HCT116 (cell line): ENCODE data around the gene AFF1. TPM values are rescaled to one million over a fixed set of nuclear protein-coding genes. Genes with fewer than 3 reads are reported as not detected.
A peak's percentile ranks its signal among the peaks of the same experiment; 100 is the strongest.

ENCODE experiments used
- ATAC-seq: fragments of 200-7000 bp; cut with Tn5 transposase; 2 replicates; pipeline ENCODE4 v1.9.1; 2020; ENCODE audit warnings: mild to moderate bottlenecking, moderate library complexity
- BruUV-seq: library from RNA; stranded (reverse); fragments of 400-500 nt; replicated peaks from 2 replicates; lab custom pipeline; 2021; lab: Mats Ljungman, UMichigan
- CTCF ChIA-PET: fragments of 300-600 bp; sonication (Branson Sonifier 250); formaldehyde crosslinking; loops from one replicate; lab custom pipeline; 2021; ENCODE audit warnings: antibody characterized with exemption; lab: Charles Lee
- POLR2A ChIA-PET: fragments of 300-600, 350-600 bp; sonication (Branson Sonifier 250); formaldehyde crosslinking; loops from one replicate; lab custom pipeline; 2021; ENCODE audit warnings: antibody characterized with exemption; lab: Charles Lee
- RAD21 ChIA-PET, 2 experiments: fragments of 300-600 bp; sonication (Branson Sonifier 250); formaldehyde crosslinking; loops; one replicate each; lab custom pipeline; 2023; ENCODE audit warnings: low total read pairs in 2 of 2; ENCODE audit not compliant: uncharacterized antibody in 2 of 2, unreplicated experiment in 2 of 2, low non-redundant PET in 1 of 2; lab: Charles Lee
- DNase-seq: peaks from one replicate; pipeline ENCODE4 v3.0.0-alpha.2; 2010; ENCODE audit warnings: low read depth, low spot score
- H2AFZ ChIP-seq: fragments of 200-600 bp; shearing (Covaris generic), sonication (generic); 2 replicates; pipeline ENCODE4 v1.6.1; 2017; ENCODE audit warnings: low read depth, mixed run types, mixed read lengths, antibody characterized with exemption, low read length; ENCODE audit not compliant: poor library complexity, severe bottlenecking
- H3K27ac ChIP-seq: 2 replicates; pipeline ENCODE4 v1.5.1; 2012; ENCODE audit warnings: low read depth, low read length
- H3K27me3 ChIP-seq: fragments of 200-600 bp; sonication (generic); 2 replicates; pipeline ENCODE4 v1.6.1; 2016; ENCODE audit warnings: mixed run types, low read length, mixed read lengths; ENCODE audit not compliant: insufficient read depth
- H3K36me3 ChIP-seq, 2 experiments: fragments of 200-500 bp in 1 of 2; fragments of 200-600 bp in 1 of 2; sonication (Bioruptor generic) in 1 of 2; sonication (generic) in 1 of 2; 2 replicates each; pipeline versions ENCODE4 v1.5.1 to v1.6.1; 2014 to 2016; ENCODE audit warnings: low read length in 2 of 2, inconsistent platforms in 1 of 2, mixed read lengths in 1 of 2, mixed run types in 1 of 2; ENCODE audit not compliant: insufficient read depth in 2 of 2, control insufficient read depth in 1 of 2
- H3K4me1 ChIP-seq, 2 experiments: fragments of 200-600 bp in 1 of 2; sonication (generic) in 1 of 2; 2 replicates each; pipeline versions ENCODE4 v1.5.1 to v1.6.1; 2012 to 2017; ENCODE audit warnings: low read length in 2 of 2, inconsistent platforms in 1 of 2, mild to moderate bottlenecking in 1 of 2, mixed read lengths in 1 of 2, mixed run types in 1 of 2, moderate library complexity in 1 of 2; ENCODE audit not compliant: insufficient read depth in 2 of 2, control insufficient read depth in 1 of 2
- H3K4me2 ChIP-seq: fragments of 200-600 bp; sonication (generic); 2 replicates; pipeline ENCODE4 v1.6.1; 2017; ENCODE audit warnings: mixed run types, low read length, mixed read lengths
- H3K4me3 ChIP-seq, 2 experiments: fragments of 200-600 bp in 1 of 2; sonication (generic) in 1 of 2; replicated peaks in 1 of 2; 2 replicates each; pipeline ENCODE4 v1.5.1; 2011 to 2016; ENCODE audit warnings: low read length in 2 of 2, control low read depth in 1 of 2, low read depth in 1 of 2, mild to moderate bottlenecking in 1 of 2, mixed read lengths in 1 of 2, mixed run types in 1 of 2
- H3K79me2 ChIP-seq: fragments of 200-600 bp; sonication (generic); 2 replicates; pipeline ENCODE4 v1.6.1; 2017; ENCODE audit warnings: mild to moderate bottlenecking, mixed run types, low read length, moderate library complexity, mixed read lengths; ENCODE audit not compliant: insufficient read depth
- H3K9ac ChIP-seq: fragments of 200-600 bp; sonication (generic); 2 replicates; pipeline ENCODE4 v1.6.1; 2016; ENCODE audit warnings: low read length, mixed read lengths
- H3K9me2 ChIP-seq: fragments of 200-600 bp; sonication (generic), shearing (Covaris generic); 2 replicates; pipeline ENCODE4 v1.6.1; 2017; ENCODE audit warnings: mixed run types, mild to moderate bottlenecking, moderate library complexity; ENCODE audit not compliant: insufficient read depth
- H3K9me3 ChIP-seq, 2 experiments: fragments of 200-500 bp in 1 of 2; fragments of 200-600 bp in 1 of 2; sonication (Bioruptor generic) in 1 of 2; sonication (generic) in 1 of 2; 2 replicates each; pipeline ENCODE4 v1.6.1; 2014 to 2017; ENCODE audit warnings: low read length in 2 of 2, mixed read lengths in 2 of 2, inconsistent platforms in 1 of 2, low read depth in 1 of 2, mild to moderate bottlenecking in 1 of 2, mixed run types in 1 of 2, moderate library complexity in 1 of 2; ENCODE audit not compliant: control insufficient read depth in 1 of 2, insufficient read depth in 1 of 2
- H4K20me1 ChIP-seq: fragments of 200-600 bp; sonication (generic), shearing (Covaris generic); 2 replicates; pipeline ENCODE4 v1.6.1; 2017; ENCODE audit warnings: mixed run types, mild to moderate bottlenecking, moderate library complexity; ENCODE audit not compliant: insufficient read depth
- ATF3 ChIP-seq: IDR thresholded peaks from 2 replicates; pipeline ENCODE4 v1.6.1; 2012
- CEBPB ChIP-seq: IDR thresholded peaks from 2 replicates; pipeline ENCODE4 v1.6.1; 2012; ENCODE audit warnings: low read depth
- ELF1 ChIP-seq: IDR thresholded peaks from 2 replicates; pipeline ENCODE4 v1.6.1; 2012; ENCODE audit warnings: low read depth, borderline replicate concordance
- EZH2 ChIP-seq: fragments of 200-600 bp; sonication (generic); IDR thresholded peaks from 2 replicates; pipeline ENCODE4 v1.6.1; 2017; ENCODE audit warnings: antibody characterized with exemption, mixed run types
- EZH2phosphoT487 ChIP-seq: fragments of 200-600 bp; IDR thresholded peaks from 2 replicates; pipeline ENCODE4 v1.6.1; 2018; ENCODE audit warnings: antibody characterized with exemption, borderline replicate concordance
- FOSL1 ChIP-seq: IDR thresholded peaks from 2 replicates; pipeline ENCODE4 v1.6.1; 2012; ENCODE audit warnings: low read depth
- JUND ChIP-seq: IDR thresholded peaks from 2 replicates; pipeline ENCODE4 v1.6.1; 2012
- POLR2A ChIP-seq: IDR thresholded peaks from 2 replicates; pipeline ENCODE4 v1.7.0; 2011; ENCODE audit warnings: borderline replicate concordance; ENCODE audit not compliant: insufficient read depth, insufficient read length; ENCODE audit errors: extremely low read depth
- POLR2AphosphoS5 ChIP-seq: IDR thresholded peaks from 2 replicates; pipeline ENCODE4 v1.6.1; 2011; ENCODE audit warnings: mild to moderate bottlenecking, low read depth, low read length, moderate library complexity
- RAD21 ChIP-seq: IDR thresholded peaks from 2 replicates; pipeline ENCODE4 v1.6.1; 2012; ENCODE audit warnings: low read depth, mild to moderate bottlenecking
- SIN3A ChIP-seq: IDR thresholded peaks from 2 replicates; pipeline ENCODE4 v1.6.1; 2012; ENCODE audit warnings: low read depth
- SP1 ChIP-seq: IDR thresholded peaks from 2 replicates; pipeline ENCODE4 v1.6.1; 2012; ENCODE audit warnings: low read depth
- SRF ChIP-seq: IDR thresholded peaks from 2 replicates; pipeline ENCODE4 v1.6.1; 2012; ENCODE audit warnings: low read depth
- TCF7L2 ChIP-seq: IDR thresholded peaks from 2 replicates; pipeline ENCODE4 v1.7.0; 2011; ENCODE audit warnings: borderline replicate concordance, inconsistent platforms; ENCODE audit not compliant: insufficient read depth, insufficient read length; ENCODE audit errors: extremely low read depth
- ZFX ChIP-seq: fragments of 450-650 bp; IDR thresholded peaks from 2 replicates; pipeline ENCODE4 v1.6.1; 2017
- ZNF274 ChIP-seq: fragments of 200-500 bp; sonication (Bioruptor generic); IDR thresholded peaks from 2 replicates; pipeline ENCODE4 v1.6.1; 2014; ENCODE audit warnings: mild to moderate bottlenecking, low read depth, low read length, inconsistent platforms
- intact Hi-C: fragments of 100-400 bp; cut with micrococcal nuclease; formaldehyde crosslinking; loops from 2 replicates; pipeline ENCODE4 v1.10.0; 2022
- total RNA-seq: library from RNA; stranded (reverse); gene quantifications from one replicate; pipeline ENCODE4 v1.2.1, GENCODE V29; 2021; ENCODE audit not compliant: unreplicated experiment
- TF ChIP-seq, protein P1 (sequence below): IDR thresholded peaks from 2 replicates; pipeline ENCODE4 v1.6.1; 2012
- TF ChIP-seq, protein P2 (sequence below), 3 experiments: fragments of 200-600 bp in 1 of 3; sonication (generic) in 1 of 3; IDR thresholded peaks in 2 of 3; conservative IDR thresholded peaks in 1 of 3; 2 replicates each; pipeline ENCODE4 v1.5.1; 2012 to 2017; ENCODE audit warnings: low read depth in 2 of 3, low read length in 2 of 3, antibody characterized with exemption in 1 of 3, borderline replicate concordance in 1 of 3, control low read depth in 1 of 3, mild to moderate bottlenecking in 1 of 3, mixed read lengths in 1 of 3, mixed run types in 1 of 3, moderate library complexity in 1 of 3; ENCODE audit not compliant: insufficient read depth in 1 of 3

AFF1 gene
- total RNA-seq, 1 experiment from 2014 or later = 43.1 TPM

DNA sequence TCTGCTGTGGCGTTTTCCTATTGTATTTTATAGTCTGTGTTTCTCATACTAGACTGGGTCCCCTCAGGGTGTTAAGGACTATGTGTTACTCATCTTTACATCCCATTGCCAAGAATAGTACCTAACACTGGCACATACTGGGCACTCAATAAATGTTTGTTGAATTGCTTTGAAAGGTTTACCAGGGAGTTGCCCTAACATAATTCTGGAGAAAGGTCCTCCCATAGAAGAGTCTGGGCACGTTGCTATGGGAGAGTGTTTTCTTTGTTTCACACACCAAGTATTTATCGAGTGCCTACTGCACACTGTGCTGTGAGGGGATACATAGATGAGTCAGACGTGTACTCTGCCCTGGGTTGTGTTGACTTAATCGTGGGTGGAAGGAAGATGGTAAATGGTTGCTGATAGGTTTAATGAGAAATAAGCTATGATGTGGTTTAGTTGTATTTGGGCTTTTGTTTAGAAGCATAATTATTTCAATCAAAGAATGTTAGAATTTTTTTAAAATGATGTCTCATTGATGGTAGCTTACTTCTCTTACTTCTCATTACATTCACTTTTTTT is 42.9 kb downstream of the AFF1 start (continued):
- TF ChIP-seq, protein P1, sequence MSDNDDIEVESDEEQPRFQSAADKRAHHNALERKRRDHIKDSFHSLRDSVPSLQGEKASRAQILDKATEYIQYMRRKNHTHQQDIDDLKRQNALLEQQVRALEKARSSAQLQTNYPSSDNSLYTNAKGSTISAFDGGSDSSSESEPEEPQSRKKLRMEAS = peak; percentile 51
- TF ChIP-seq, protein P2, sequence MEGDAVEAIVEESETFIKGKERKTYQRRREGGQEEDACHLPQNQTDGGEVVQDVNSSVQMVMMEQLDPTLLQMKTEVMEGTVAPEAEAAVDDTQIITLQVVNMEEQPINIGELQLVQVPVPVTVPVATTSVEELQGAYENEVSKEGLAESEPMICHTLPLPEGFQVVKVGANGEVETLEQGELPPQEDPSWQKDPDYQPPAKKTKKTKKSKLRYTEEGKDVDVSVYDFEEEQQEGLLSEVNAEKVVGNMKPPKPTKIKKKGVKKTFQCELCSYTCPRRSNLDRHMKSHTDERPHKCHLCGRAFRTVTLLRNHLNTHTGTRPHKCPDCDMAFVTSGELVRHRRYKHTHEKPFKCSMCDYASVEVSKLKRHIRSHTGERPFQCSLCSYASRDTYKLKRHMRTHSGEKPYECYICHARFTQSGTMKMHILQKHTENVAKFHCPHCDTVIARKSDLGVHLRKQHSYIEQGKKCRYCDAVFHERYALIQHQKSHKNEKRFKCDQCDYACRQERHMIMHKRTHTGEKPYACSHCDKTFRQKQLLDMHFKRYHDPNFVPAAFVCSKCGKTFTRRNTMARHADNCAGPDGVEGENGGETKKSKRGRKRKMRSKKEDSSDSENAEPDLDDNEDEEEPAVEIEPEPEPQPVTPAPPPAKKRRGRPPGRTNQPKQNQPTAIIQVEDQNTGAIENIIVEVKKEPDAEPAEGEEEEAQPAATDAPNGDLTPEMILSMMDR (IDR thresholded peaks at IDR 0.05 in 2 of 3, conservative IDR thresholded peaks at IDR 0.05 in 1 of 3; ENCODE audit: borderline replicate concordance in 1 of 3, insufficient read depth in 1 of 3, low read depth in 2 of 3, low read length in 2 of 3) = no peak
- no peak for TF ChIP-seq TCF7L2
- peak; percentile 76 for TF ChIP-seq JUND
- no peak for TF ChIP-seq SIN3A
- no peak for TF ChIP-seq ELF1
- TF ChIP-seq CEBPB = peak; percentile 51; the same call in 1 of the 2 replicates
- peak; percentile 33; the same call in 1 of the 2 replicates for TF ChIP-seq ATF3
- TF ChIP-seq ZFX = no peak
- peak; percentile 41; the same call in 1 of the 2 replicates for TF ChIP-seq SRF
- no peak for TF ChIP-seq POLR2A
- TF ChIP-seq RAD21 = no peak; the same call in 1 of the 2 replicates
- peak; percentile 81 for TF ChIP-seq FOSL1

DNA sequence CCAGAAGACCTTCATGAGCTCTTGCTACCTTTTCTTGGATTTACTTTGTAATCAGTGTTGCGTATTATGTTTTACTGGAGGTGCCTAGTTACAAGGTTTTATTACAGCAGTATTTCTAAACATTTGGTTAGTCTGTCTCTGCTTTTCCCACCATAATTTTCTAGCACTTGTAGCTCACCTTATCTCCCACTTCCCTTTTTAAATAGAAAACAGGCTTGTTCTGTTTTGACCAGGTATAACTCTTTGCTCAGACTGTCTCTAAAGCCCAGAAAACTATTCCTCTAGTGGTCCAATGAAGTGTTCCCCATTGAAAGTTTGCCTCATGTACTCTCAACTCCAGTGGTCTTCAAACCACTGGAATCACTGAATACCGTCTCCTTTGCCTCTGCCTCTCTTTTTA is 43.9 kb downstream of the AFF1 start:
- no peak overlapping the region for H3K4me3 ChIP-seq
- H3K79me2 ChIP-seq = peaks cover 6% of the 10 kb centered on the region; the same call in 1 of the 2 replicates
- no peaks in the 10 kb centered on the region for H4K20me1 ChIP-seq
- RAD21 ChIA-PET = interaction anchor here in 1 of 2 experiments (0.6 kb wide), 1 partner anchor 115 kb away, joined by 3 read pairs; no protein-coding TSS in a partner anchor
- BruUV-seq = no TSS peak
- H3K4me2 ChIP-seq = no peak overlapping the region
- H3K4me1 ChIP-seq = peaks cover 20 to 23% of the 10 kb centered on the region in 2 experiments
- no peaks in the 10 kb centered on the region for H3K36me3 ChIP-seq
- ATAC-seq = no peak
- TF ChIP-seq ZNF274 = no peak
- no peak for TF ChIP-seq EZH2
- no peak for TF ChIP-seq JUND
- TF ChIP-seq, protein P2 (IDR thresholded peaks at IDR 0.05 in 2 of 3, conservative IDR thresholded peaks at IDR 0.05 in 1 of 3; ENCODE audit: borderline replicate concordance in 1 of 3, insufficient read depth in 1 of 3, low read depth in 2 of 3, low read length in 2 of 3) = no peak
- TF ChIP-seq, protein P1 = no peak
- TF ChIP-seq POLR2AphosphoS5 = no peak
- TF ChIP-seq RAD21 = no peak
- no peak for TF ChIP-seq EZH2phosphoT487
- TF ChIP-seq SP1 = no peak
- TF ChIP-seq CEBPB = no peak
- TF ChIP-seq SIN3A = no peak
- H3K9me2 ChIP-seq = no peaks in the 10 kb centered on the region
- H3K27ac ChIP-seq = no peak overlapping the region
- no peaks in the 10 kb centered on the region for H3K9me3 ChIP-seq
- POLR2A ChIA-PET = no interaction called here
- H2AFZ ChIP-seq = no peak overlapping the region
- no peak for DNase-seq
- no peak overlapping the region for H3K9ac ChIP-seq
- no peaks in the 10 kb centered on the region for H3K27me3 ChIP-seq
- intact Hi-C loops = loop anchor here (5.0 kb wide), 1 partner anchor 41 kb away; the partner anchor contains the start of gene AFF1
- CTCF ChIA-PET = no interaction called here
